ENCODE results near the gene LGALS3. TPM values are rescaled to one million over a fixed set of nuclear protein-coding genes. Genes with fewer than 3 reads are reported as not detected.

The LGALS3 gene
- total RNA-seq, 4 donors from 2014 or later = 388 to 2,805 (median 1,702) TPM

DNA sequence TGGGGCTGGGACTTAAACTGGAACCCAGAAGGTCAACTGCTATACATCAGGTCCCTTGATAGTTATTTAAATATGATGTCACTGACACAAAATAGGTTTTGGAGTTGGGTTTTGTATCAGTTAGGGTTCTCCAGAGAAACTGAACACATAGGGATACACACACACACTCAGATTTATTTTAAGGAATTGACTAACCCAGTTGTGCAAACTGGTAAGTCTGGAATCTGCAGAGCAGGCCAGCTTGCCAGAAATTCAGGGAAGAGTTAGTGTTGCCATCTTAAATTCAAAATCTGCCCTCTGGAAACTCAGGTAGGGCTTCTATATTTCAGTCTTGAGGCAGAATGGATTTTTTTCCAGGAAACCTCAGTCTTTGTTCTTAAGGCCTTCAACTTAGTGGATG lies 40.7 kb upstream of the LGALS3 start:
- no peak overlapping the region for H3K27ac ChIP-seq
- no peak overlapping the region for H3K4me3 ChIP-seq
- intact Hi-C loops (cut with DNase I; ENCODE audit: low total_unique reads) = loop anchor here (2.0 kb wide), 1 partner anchor 72 kb away; no protein-coding TSS in a partner anchor
- H3K9me3 ChIP-seq = no peaks in the 10 kb centered on the region
- H3K27me3 ChIP-seq = no peaks in the 10 kb centered on the region
- H3K36me3 ChIP-seq = no peaks in the 10 kb centered on the region
- no peak for DNase-seq
- H3K4me1 ChIP-seq = peaks cover 0 to 28% (median 1%) of the 10 kb centered on the region in 4 donors
- in situ Hi-C loops (cut with MboI; ENCODE audit: low pct_ligation_motif_present in 1 of 4, low pct_unique_long_range_greater_than_20kb in 1 of 4, low sequenced_read_pairs in 3 of 4) = loop anchor here in 2 of 4 donors (10.0 kb wide), 2 partner anchors 46 to 66 kb away; no protein-coding TSS in a partner anchor
- no peak for TF ChIP-seq POLR2A (IDR thresholded peaks at IDR 0.05)
- no peak for TF ChIP-seq POLR2AphosphoS5 (IDR thresholded peaks at IDR 0.05)

- WGBS, 2 donors (ENCODE audit: low coverage in 1 of 2) = 61 to 95% methylated on average over 3 to 4 of the region's 4 CpGs
- no peaks in the 10 kb centered on the region for H3K27me3 ChIP-seq
- H3K36me3 ChIP-seq = no peaks in the 10 kb centered on the region
- no peak for TF ChIP-seq POLR2A (IDR thresholded peaks at IDR 0.05)
- TF ChIP-seq CTCF (IDR thresholded peaks at IDR 0.05) = no peak
- no peak for TF ChIP-seq POLR2AphosphoS5 (IDR thresholded peaks at IDR 0.05)
- no peak for TF ChIP-seq EP300 (IDR thresholded peaks at IDR 0.05; ENCODE audit: low read depth)
- H3K27ac ChIP-seq = peak overlapping the region; percentile 64 to 73 (median 68)
- DNase-seq = no peak
- peaks cover 0 to 33% (median 1%) of the 10 kb centered on the region in 4 donors for H3K4me1 ChIP-seq
- H3K4me3 ChIP-seq = no peak overlapping the region
- H3K9me3 ChIP-seq = no peaks in the 10 kb centered on the region
- intact Hi-C loops (cut with DNase I; ENCODE audit: low total_unique reads) (no loop called here), in situ Hi-C loops (cut with MboI; ENCODE audit: low pct_ligation_motif_present in 1 of 4, low pct_unique_long_range_greater_than_20kb in 1 of 4, low sequenced_read_pairs in 3 of 4) (loop anchor here in 2 of 4 donors (5.0 to 10.0 kb wide), 2 partner anchors 62 to 65 kb away; no protein-coding TSS in a partner anchor)
These were observed 36.7 kb upstream of the LGALS3 start for GRCh38 chr14:55092341-55092740.

- intact Hi-C loops (cut with DNase I; ENCODE audit: low total_unique reads) (no loop called here), in situ Hi-C loops (cut with MboI; ENCODE audit: low pct_ligation_motif_present in 1 of 4, low pct_unique_long_range_greater_than_20kb in 1 of 4, low sequenced_read_pairs in 3 of 4) (loop anchor here in 2 of 4 donors (5.0 to 10.0 kb wide), 2 partner anchors 60 to 63 kb away; no protein-coding TSS in a partner anchor)
- TF ChIP-seq POLR2AphosphoS5 (IDR thresholded peaks at IDR 0.05) (no peak), EP300 (IDR thresholded peaks at IDR 0.05; ENCODE audit: low read depth) (no peak)
These were observed 34.5 kb upstream of the LGALS3 start for GRCh38 chr14:55094292-55095157.

GRCh38 chr14:55097881-55098560 lies 31.0 kb upstream of the LGALS3 start:
- TF ChIP-seq POLR2AphosphoS5 (IDR thresholded peaks at IDR 0.05) (no peak), CTCF (IDR thresholded peaks at IDR 0.05) (no peak), POLR2A (IDR thresholded peaks at IDR 0.05) (no peak), EP300 (IDR thresholded peaks at IDR 0.05; ENCODE audit: low read depth) (no peak)
- in situ Hi-C loops (cut with MboI; ENCODE audit: low pct_ligation_motif_present in 1 of 4, low pct_unique_long_range_greater_than_20kb in 1 of 4, low sequenced_read_pairs in 3 of 4) (loop anchor here in 1 of 4 donors (10.0 kb wide), 1 partner anchor 57 kb away; no protein-coding TSS in a partner anchor), intact Hi-C loops (cut with DNase I; ENCODE audit: low total_unique reads) (no loop called here)
- 43 to 60% methylated on average over 2 to 5 of the region's 5 CpGs for WGBS, 2 donors (ENCODE audit: low coverage in 1 of 2)
- Histone ChIP-seq H3K36me3 (no peaks in the 10 kb centered on the region), H3K27ac (peak overlapping the region; percentile 42 to 93 (median 60)), H3K4me1 (peaks cover 20 to 63% (median 26%) of the 10 kb centered on the region in 4 donors), H3K27me3 (no peaks in the 10 kb centered on the region), H3K9me3 (no peaks in the 10 kb centered on the region), H3K4me3 (no peak overlapping the region)
- peak; percentile 71 for DNase-seq

More at GRCh38 chr14:55094292-55095157, 34.5 kb upstream of the LGALS3 start:
- H3K36me3 ChIP-seq = no peaks in the 10 kb centered on the region
- no peak overlapping the region for H3K4me3 ChIP-seq
- no peak overlapping the region for H3K27ac ChIP-seq
- DNase-seq = no peak
- 48 to 75% methylated on average over 2 to 9 of the region's 9 CpGs for WGBS, 2 donors (ENCODE audit: low coverage in 1 of 2)
- peaks cover 0 to 50% (median 6%) of the 10 kb centered on the region in 4 donors for H3K4me1 ChIP-seq
- no peaks in the 10 kb centered on the region for H3K9me3 ChIP-seq
- no peaks in the 10 kb centered on the region for H3K27me3 ChIP-seq

- Histone ChIP-seq H3K27me3 (no peaks in the 10 kb centered on the region), H3K4me1 (peaks cover 23 to 63% (median 31%) of the 10 kb centered on the region in 4 donors), H3K36me3 (no peaks in the 10 kb centered on the region), H3K27ac (peak overlapping the region; percentile 42 to 93 (median 60)), H3K4me3 (no peak overlapping the region), H3K9me3 (no peaks in the 10 kb centered on the region)
- TF ChIP-seq POLR2A (IDR thresholded peaks at IDR 0.05) (no peak), POLR2AphosphoS5 (IDR thresholded peaks at IDR 0.05) (no peak), CTCF (IDR thresholded peaks at IDR 0.05) (no peak), EP300 (IDR thresholded peaks at IDR 0.05; ENCODE audit: low read depth) (no peak)
- WGBS, 2 donors (ENCODE audit: low coverage in 1 of 2) = 80 to 89% methylated on average over 1 of the region's 1 CpG
- DNase-seq = no peak
- intact Hi-C loops (cut with DNase I; ENCODE audit: low total_unique reads) = no loop called here
- in situ Hi-C loops (cut with MboI; ENCODE audit: low pct_ligation_motif_present in 1 of 4, low pct_unique_long_range_greater_than_20kb in 1 of 4, low sequenced_read_pairs in 3 of 4) = loop anchor here in 1 of 4 donors (10.0 kb wide), 1 partner anchor 56 kb away; no protein-coding TSS in a partner anchor
These were observed 30.5 kb upstream of the LGALS3 start for GRCh38 chr14:55098561-55098898.

Data from transverse colon (tissue), 4 donors.